ENCODE results near the gene PLPP4.

PLPP4 gene

GRCh38 chr10:120607710-120608703 is 151.0 kb downstream of the PLPP4 start:
- TF ChIP-seq POU6F1 (CRISPR knock-in tag; IDR thresholded peaks at IDR 0.05; ENCODE audit: borderline replicate concordance, low read depth): no peak
- peak; percentile 51; the same call in 2 of the 3 replicates for ATAC-seq

GRCh38 chr10:120609006-120609405 is 152.0 kb downstream of the PLPP4 start:
- ATAC-seq: no peak

GRCh38 chr10:120610791-120611190 is 153.8 kb downstream of the PLPP4 start:
- TF ChIP-seq POU6F1 (CRISPR knock-in tag; IDR thresholded peaks at IDR 0.05; ENCODE audit: borderline replicate concordance, low read depth): no peak
- TF ChIP-seq CSRNP3 (CRISPR knock-in tag; IDR thresholded peaks at IDR 0.05): no peak
- no peak for TF ChIP-seq PPARA (CRISPR knock-in tag; IDR thresholded peaks at IDR 0.05; ENCODE audit: borderline replicate concordance)
- TF ChIP-seq ZFP3 (CRISPR knock-in tag; IDR thresholded peaks at IDR 0.05): no peak
- no peak for TF ChIP-seq TCF4 (CRISPR knock-in tag; IDR thresholded peaks at IDR 0.05; ENCODE audit: borderline replicate concordance)
- TF ChIP-seq BACH2 (CRISPR knock-in tag; IDR thresholded peaks at IDR 0.05; ENCODE audit: borderline replicate concordance): no peak
- no peak for TF ChIP-seq ZNF70 (CRISPR knock-in tag; IDR thresholded peaks at IDR 0.05)
- no peak for TF ChIP-seq ESRRG (CRISPR knock-in tag; IDR thresholded peaks at IDR 0.05)
- no peak for TF ChIP-seq CSDC2 (CRISPR knock-in tag; IDR thresholded peaks at IDR 0.05)
- ATAC-seq: no peak

More at GRCh38 chr10:120609006-120609405, 152.0 kb downstream of the PLPP4 start:
- TF ChIP-seq GLIS3 (CRISPR knock-in tag; IDR thresholded peaks at IDR 0.05) (no peak), PPARA (CRISPR knock-in tag; IDR thresholded peaks at IDR 0.05; ENCODE audit: borderline replicate concordance) (no peak), ZNF8 (CRISPR knock-in tag; IDR thresholded peaks at IDR 0.05) (no peak), ZC3H10 (CRISPR knock-in tag; IDR thresholded peaks at IDR 0.05) (no peak), RARB (CRISPR knock-in tag; IDR thresholded peaks at IDR 0.05) (no peak), ARNTL (CRISPR knock-in tag; IDR thresholded peaks at IDR 0.05; ENCODE audit: borderline replicate concordance, low read depth) (no peak), ISL1 (CRISPR knock-in tag; IDR thresholded peaks at IDR 0.05) (no peak), ZNF565 (CRISPR knock-in tag; conservative IDR thresholded peaks at IDR 0.05; ENCODE audit: low read depth) (no peak), ZFP30 (CRISPR knock-in tag; IDR thresholded peaks at IDR 0.05) (no peak), TCF4 (CRISPR knock-in tag; IDR thresholded peaks at IDR 0.05; ENCODE audit: borderline replicate concordance) (no peak), CREB5 (CRISPR knock-in tag; IDR thresholded peaks at IDR 0.05; ENCODE audit: low read depth) (no peak), ZFP3 (CRISPR knock-in tag; IDR thresholded peaks at IDR 0.05) (no peak), CSRNP3 (CRISPR knock-in tag; IDR thresholded peaks at IDR 0.05) (no peak), ESRRG (CRISPR knock-in tag; IDR thresholded peaks at IDR 0.05) (no peak), TOX (CRISPR knock-in tag; IDR thresholded peaks at IDR 0.05; ENCODE audit: borderline replicate concordance) (no peak), SNAI2 (CRISPR knock-in tag; IDR thresholded peaks at IDR 0.05) (no peak), PATZ1 (CRISPR knock-in tag; IDR thresholded peaks at IDR 0.05; ENCODE audit: borderline replicate concordance) (no peak), OSR1 (CRISPR knock-in tag; IDR thresholded peaks at IDR 0.05) (no peak), ZNF70 (CRISPR knock-in tag; IDR thresholded peaks at IDR 0.05) (no peak)

Data from SK-N-SH treated with all-trans-retinoic acid at 6 μM for 48 hours (cell line).